ENCODE results near the gene FRMD5.

Gene FRMD5

GRCh38 chr15:44101944-44102343 lies 93.1 kb downstream of the FRMD5 start:
- Histone ChIP-seq H3K36me3 (replicated peaks; ENCODE audit: insufficient read depth, low read length) (no peaks in the 10 kb centered on the region), H2AFZ (ENCODE audit: low read length) (no peak overlapping the region), H3K9me3 (replicated peaks; ENCODE audit: insufficient read depth, low read length) (no peaks in the 10 kb centered on the region), H3K4me1 (ENCODE audit: low read length) (no peaks in the 10 kb centered on the region), H3K4me2 (ENCODE audit: low read depth, low read length) (no peak overlapping the region), H4K20me1 (ENCODE audit: insufficient read depth, low read length) (no peaks in the 10 kb centered on the region), H3K27me3 (replicated peaks; ENCODE audit: insufficient read depth, low read length) (no peaks in the 10 kb centered on the region), H3F3A (ENCODE audit: insufficient read depth, low read length) (no peaks in the 10 kb centered on the region), H3K9me2 (replicated peaks; ENCODE audit: insufficient read depth, low read length) (no peaks in the 10 kb centered on the region), H3K9ac (ENCODE audit: low read length) (no peak overlapping the region), H3K4me3 (ENCODE audit: low read length) (no peak overlapping the region), H3K79me2 (ENCODE audit: low read length) (no peaks in the 10 kb centered on the region), H3K27ac (ENCODE audit: low read length) (no peak overlapping the region)
- TF ChIP-seq CTCF (IDR thresholded peaks at IDR 0.05; ENCODE audit: low read length) = no peak
- no peak for TF ChIP-seq EZH2 (optimal IDR thresholded peaks at IDR 0.05; ENCODE audit: low read depth, low read length)
- no peak for TF ChIP-seq EZH2phosphoT487 (IDR thresholded peaks at IDR 0.05; ENCODE audit: low read length)
- no peak for DNase-seq

GRCh38 chr15:44101286-44101685 lies 93.8 kb downstream of the FRMD5 start:
- H3K79me2 ChIP-seq (ENCODE audit: low read length) = no peaks in the 10 kb centered on the region
- H3K9ac ChIP-seq (ENCODE audit: low read length) = no peak overlapping the region
- H3K4me2 ChIP-seq (ENCODE audit: low read depth, low read length) = no peak overlapping the region
- no peak overlapping the region for H3K27ac ChIP-seq (ENCODE audit: low read length)
- TF ChIP-seq CTCF (IDR thresholded peaks at IDR 0.05; ENCODE audit: low read length) = no peak
- no peak for TF ChIP-seq EZH2phosphoT487 (IDR thresholded peaks at IDR 0.05; ENCODE audit: low read length)
- TF ChIP-seq EZH2 (optimal IDR thresholded peaks at IDR 0.05; ENCODE audit: low read depth, low read length) = no peak
- H3F3A ChIP-seq (ENCODE audit: insufficient read depth, low read length) = no peaks in the 10 kb centered on the region
- H3K4me3 ChIP-seq (ENCODE audit: low read length) = no peak overlapping the region
- H2AFZ ChIP-seq (ENCODE audit: low read length) = no peak overlapping the region
- no peaks in the 10 kb centered on the region for H3K4me1 ChIP-seq (ENCODE audit: low read length)
- no peaks in the 10 kb centered on the region for H3K27me3 ChIP-seq (replicated peaks; ENCODE audit: insufficient read depth, low read length)
- no peaks in the 10 kb centered on the region for H3K36me3 ChIP-seq (replicated peaks; ENCODE audit: insufficient read depth, low read length)
- no peaks in the 10 kb centered on the region for H3K9me2 ChIP-seq (replicated peaks; ENCODE audit: insufficient read depth, low read length)
- H3K9me3 ChIP-seq (replicated peaks; ENCODE audit: insufficient read depth, low read length) = no peaks in the 10 kb centered on the region
- no peaks in the 10 kb centered on the region for H4K20me1 ChIP-seq (ENCODE audit: insufficient read depth, low read length)
- DNase-seq = no peak

GRCh38 chr15:44099671-44100070 lies 95.4 kb downstream of the FRMD5 start:
- Histone ChIP-seq H4K20me1 (ENCODE audit: insufficient read depth, low read length) (no peaks in the 10 kb centered on the region), H3K4me3 (ENCODE audit: low read length) (no peak overlapping the region)

More at GRCh38 chr15:44099671-44100070, 95.4 kb downstream of the FRMD5 start:
- Histone ChIP-seq H3K4me2 (ENCODE audit: low read depth, low read length) (no peak overlapping the region), H3K9ac (ENCODE audit: low read length) (no peak overlapping the region), H3K4me1 (ENCODE audit: low read length) (no peaks in the 10 kb centered on the region), H3K79me2 (ENCODE audit: low read length) (no peaks in the 10 kb centered on the region), H3K27me3 (replicated peaks; ENCODE audit: insufficient read depth, low read length) (no peaks in the 10 kb centered on the region), H3F3A (ENCODE audit: insufficient read depth, low read length) (no peaks in the 10 kb centered on the region), H3K9me3 (replicated peaks; ENCODE audit: insufficient read depth, low read length) (no peaks in the 10 kb centered on the region), H3K36me3 (replicated peaks; ENCODE audit: insufficient read depth, low read length) (no peaks in the 10 kb centered on the region), H3K9me2 (replicated peaks; ENCODE audit: insufficient read depth, low read length) (no peaks in the 10 kb centered on the region), H2AFZ (ENCODE audit: low read length) (no peak overlapping the region), H3K27ac (ENCODE audit: low read length) (no peak overlapping the region)
- TF ChIP-seq CTCF (IDR thresholded peaks at IDR 0.05; ENCODE audit: low read length) = no peak
- no peak for TF ChIP-seq EZH2phosphoT487 (IDR thresholded peaks at IDR 0.05; ENCODE audit: low read length)
- TF ChIP-seq EZH2 (optimal IDR thresholded peaks at IDR 0.05; ENCODE audit: low read depth, low read length) = no peak
- DNase-seq = no peak

Data from MM.1S (cell line).